GM12872 (cell line): Measurements from ENCODE around the gene HAPLN3.

Experiments
- CTCF ChIP-seq: IDR thresholded peaks from 3 replicates; pipeline ENCODE4 v1.5.1; 2011; ENCODE audit warnings: low read depth, mild to moderate bottlenecking, low read length, moderate library complexity; ENCODE audit not compliant: insufficient read depth

HAPLN3 gene

GRCh38 chr15:88920186-88920891 is 25.0 kb upstream of the HAPLN3 start:
- no peak for TF ChIP-seq CTCF

GRCh38 chr15:88918738-88919137 is 23.4 kb upstream of the HAPLN3 start:
- TF ChIP-seq CTCF: no peak

GRCh38 chr15:88917760-88918159 is 22.4 kb upstream of the HAPLN3 start:
- no peak for TF ChIP-seq CTCF

GRCh38 chr15:88915354-88915753 is 20.0 kb upstream of the HAPLN3 start:
- no peak for TF ChIP-seq CTCF

- TF ChIP-seq CTCF: no peak
Observed at GRCh38 chr15:88913850-88914169, 18.5 kb upstream of the HAPLN3 start.

- no peak for TF ChIP-seq CTCF
Observed at GRCh38 chr15:88913017-88913849, 17.9 kb upstream of the HAPLN3 start, which contains the start of gene MFGE8. Gene MFGE8, minus strand, starts transcription at chr15:88913379. Its CDS starts 60 bp downstream, at chr15:88913319.

- no peak for TF ChIP-seq CTCF
Observed at GRCh38 chr15:88912500-88912921, 17.2 kb upstream of the HAPLN3 start.
